ENCODE data around the gene HNRNPDL. TPM values are rescaled to one million over a fixed set of nuclear protein-coding genes. Genes with fewer than 3 reads are reported as not detected.

Gene HNRNPDL

DNA sequence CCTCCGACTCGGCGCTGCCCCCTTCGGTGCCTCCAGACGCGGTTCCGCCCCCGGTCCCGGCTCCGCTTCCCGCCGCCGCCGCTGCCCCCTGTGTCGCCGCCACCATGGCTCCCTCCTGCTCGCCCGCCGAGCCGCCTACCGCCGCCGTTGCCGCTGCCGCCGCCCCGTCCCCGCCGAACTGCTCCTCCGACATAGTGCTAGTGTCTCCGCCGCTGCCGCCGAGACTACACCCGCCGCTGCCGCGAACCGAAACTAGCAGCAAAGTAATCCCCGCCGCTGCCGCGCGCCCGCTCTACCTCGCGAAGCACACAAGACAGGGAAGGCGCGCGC, 56.8 kb downstream of the HNRNPDL start:
- DNase-seq, result no peak
- peak overlapping the region; percentile 100 for H4K91ac ChIP-seq (ENCODE audit: low read length)

More for the DNA sequence above, 56.8 kb downstream of the HNRNPDL start:
- Histone ChIP-seq H3K4me2 (ENCODE audit: low read length, poor library complexity, severe bottlenecking) (peak overlapping the region; percentile 96), H2BK120ac (ENCODE audit: low read depth, low read length) (peak overlapping the region; percentile 91), H2BK5ac (ENCODE audit: low read depth, low read length, poor library complexity, severe bottlenecking) (peak overlapping the region; percentile 93), H4K8ac (ENCODE audit: low read length) (peak overlapping the region; percentile 99), H2BK12ac (ENCODE audit: low read length in 2 of 2) (peak overlapping the region; percentile 42 to 84), H3K27me3 (ENCODE audit: control insufficient read depth in 1 of 2, insufficient read depth in 1 of 2, low read length in 2 of 2) (no peaks in the 10 kb centered on the region), H3K4me1 (ENCODE audit: control insufficient read depth, insufficient read depth, low read depth, low read length) (peaks cover 6% of the 10 kb centered on the region), H2AK5ac (ENCODE audit: low read length, severe bottlenecking) (no peak overlapping the region), H3K18ac (ENCODE audit: low read depth in 1 of 2, low read length in 2 of 2) (peak overlapping the region; percentile 99), H2AFZ (ENCODE audit: low read depth, low read length) (peak overlapping the region; percentile 98), H3K27ac (ENCODE audit: low read length, poor library complexity, severe bottlenecking) (peak overlapping the region; percentile 93), H3K14ac (ENCODE audit: low read length in 2 of 2) (peak overlapping the region in 1 of 2 experiments; percentile 99), H3K9ac (ENCODE audit: low read length) (peak overlapping the region; percentile 96), H3K23ac (ENCODE audit: low read length in 2 of 2) (peak overlapping the region; percentile 99 to 100), H3K4me3 (ENCODE audit: insufficient read depth in 1 of 2, low read depth in 1 of 2, low read length in 2 of 2) (peak overlapping the region; percentile 93 to 99), H3K79me1 (replicated peaks; ENCODE audit: low read length, poor library complexity, severe bottlenecking) (peaks cover 12% of the 10 kb centered on the region), H3K4ac (ENCODE audit: low read depth in 1 of 2, low read length in 2 of 2) (peak overlapping the region; percentile 97 to 99), H3K36me3 (ENCODE audit: control insufficient read depth in 1 of 2, insufficient read depth in 2 of 2, low read depth in 1 of 2, low read length in 2 of 2) (peaks cover 3 to 25% of the 10 kb centered on the region in 2 experiments), H2BK15ac (ENCODE audit: low read depth, poor library complexity, severe bottlenecking) (peak overlapping the region; percentile 82), H3K9me3 (ENCODE audit: control insufficient read depth, low read length) (no peaks in the 10 kb centered on the region)
- WGBS, result under 1% methylated on average over 39 of the region's 50 CpGs

Small RNAs within 50 kb of the gene (small RNA-seq; reads per million reads assigned to genes)
- not detected for gene RF00150 (ENCODE audit: low read depth)

Measured in mesenchymal stem cell (in vitro differentiated cells and primary cell).